ENCODE data around the gene MPND. TPM values are rescaled to one million over a fixed set of nuclear protein-coding genes. Genes with fewer than 3 reads are reported as not detected.

The MPND gene
- total RNA-seq, 2 donors from 2014 or later = 21.1 to 22.3 TPM

DNA sequence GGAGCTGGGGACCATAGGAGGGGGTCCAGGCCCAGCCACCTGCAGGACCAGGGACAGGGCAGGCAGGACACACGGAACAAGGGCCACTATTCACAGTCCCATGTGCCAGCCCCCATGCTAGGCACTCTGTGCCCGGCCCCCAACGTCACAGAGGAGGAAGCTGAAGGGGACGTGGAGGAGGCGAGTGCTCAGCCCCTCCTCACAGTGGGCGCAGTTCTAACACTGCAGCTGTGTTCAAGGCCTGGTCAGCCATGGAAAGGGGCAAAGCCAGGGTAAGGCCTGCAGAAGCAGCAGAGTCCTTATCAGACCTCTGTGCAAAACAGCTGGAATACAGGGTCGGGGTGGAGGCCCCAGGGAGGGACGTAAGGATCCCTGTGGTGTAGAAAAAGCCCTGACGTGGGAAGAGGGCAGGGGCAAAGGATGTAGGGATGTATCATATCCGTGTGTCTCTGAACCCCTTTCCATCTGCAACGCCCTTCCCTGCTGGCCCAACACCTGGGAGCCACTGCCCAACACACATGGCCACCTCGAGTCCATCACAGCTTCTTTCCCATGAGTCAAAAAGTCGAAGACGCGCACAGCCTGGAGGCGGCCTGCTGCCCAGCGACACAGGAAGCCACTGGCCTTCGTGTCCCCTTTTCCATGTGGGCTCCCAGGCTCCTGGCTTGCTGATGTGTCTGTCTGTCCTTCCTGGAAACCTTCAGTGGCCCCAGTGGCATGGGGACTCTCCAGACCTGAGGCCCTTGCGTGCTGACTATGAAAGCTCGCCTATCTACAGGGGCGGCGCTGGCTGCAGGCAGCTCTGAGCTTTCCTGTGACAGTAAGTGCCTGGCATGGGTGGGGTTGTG is 29.0 kb downstream of the MPND start:
- no peak for DNase-seq
- ATAC-seq = no peak
- intact Hi-C loops (cut with DNase I) = no loop called here

DNA sequence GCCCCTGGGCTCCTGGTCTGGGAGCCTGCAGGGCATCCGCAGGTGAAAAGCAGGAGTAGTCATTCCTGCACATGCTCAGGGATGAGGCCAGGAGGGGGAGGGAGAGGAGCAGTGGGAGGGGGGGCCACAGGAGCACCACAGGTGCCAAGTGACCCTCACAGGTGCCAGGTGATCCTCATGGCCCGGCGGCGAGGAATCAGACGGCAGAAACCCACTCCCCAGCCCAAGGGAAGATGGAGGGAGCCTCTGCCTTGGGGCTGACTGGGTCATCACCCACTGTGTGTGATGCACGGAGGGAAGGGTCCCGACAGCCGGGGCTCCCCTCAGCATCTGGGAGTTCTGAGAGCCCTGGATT is 29.6 kb downstream of the MPND start:
- ATAC-seq (no peak), DNase-seq (no peak)
- intact Hi-C loops (cut with DNase I) = no loop called here

DNA sequence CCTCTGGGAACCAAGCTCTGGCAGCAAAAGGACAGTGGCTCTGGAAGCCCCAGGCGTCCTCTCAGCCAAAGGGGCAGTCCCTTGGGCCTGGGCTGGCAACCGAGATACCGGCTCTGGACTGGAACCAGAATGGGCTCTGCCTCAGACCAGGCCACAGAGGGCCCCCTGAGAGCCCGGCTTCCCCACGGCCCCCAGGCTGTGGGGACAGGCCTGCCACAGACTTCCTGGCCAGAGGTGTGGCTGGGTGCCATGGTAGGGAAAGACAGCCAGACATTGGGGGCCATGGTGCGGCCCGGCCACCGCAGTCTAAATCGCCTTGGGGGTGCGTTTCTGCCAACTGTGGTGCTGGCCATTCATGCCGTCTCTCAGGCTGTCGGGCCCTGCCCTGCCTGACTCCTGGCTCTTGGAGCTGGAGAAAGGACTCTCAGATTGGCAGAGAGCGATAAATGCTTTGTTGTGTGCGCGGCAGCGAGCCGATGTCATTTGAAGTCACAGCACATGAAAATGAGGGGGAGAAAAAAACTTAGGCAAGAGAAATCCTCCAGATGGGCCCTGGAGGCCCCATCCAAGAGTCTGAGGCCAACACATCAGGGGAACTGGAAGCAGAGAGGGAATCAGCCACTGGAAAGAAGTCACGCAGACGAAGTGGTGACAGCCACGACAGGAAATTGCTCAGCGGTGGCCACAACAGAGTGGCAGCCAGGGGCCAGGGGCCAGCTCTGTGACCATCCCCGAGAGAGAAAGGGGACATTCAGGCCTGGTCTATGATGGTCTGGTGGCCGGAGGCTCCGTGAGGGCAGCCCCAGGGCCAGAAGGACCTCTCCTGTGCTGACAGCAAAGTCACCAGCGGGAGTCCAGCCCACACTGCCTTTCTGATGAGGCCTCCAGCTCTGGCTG is 30.5 kb downstream of the MPND start:
- intact Hi-C loops (cut with DNase I) = no loop called here
- DNase-seq (peak; percentile 65), ATAC-seq (peak; percentile 19 to 36)

DNA sequence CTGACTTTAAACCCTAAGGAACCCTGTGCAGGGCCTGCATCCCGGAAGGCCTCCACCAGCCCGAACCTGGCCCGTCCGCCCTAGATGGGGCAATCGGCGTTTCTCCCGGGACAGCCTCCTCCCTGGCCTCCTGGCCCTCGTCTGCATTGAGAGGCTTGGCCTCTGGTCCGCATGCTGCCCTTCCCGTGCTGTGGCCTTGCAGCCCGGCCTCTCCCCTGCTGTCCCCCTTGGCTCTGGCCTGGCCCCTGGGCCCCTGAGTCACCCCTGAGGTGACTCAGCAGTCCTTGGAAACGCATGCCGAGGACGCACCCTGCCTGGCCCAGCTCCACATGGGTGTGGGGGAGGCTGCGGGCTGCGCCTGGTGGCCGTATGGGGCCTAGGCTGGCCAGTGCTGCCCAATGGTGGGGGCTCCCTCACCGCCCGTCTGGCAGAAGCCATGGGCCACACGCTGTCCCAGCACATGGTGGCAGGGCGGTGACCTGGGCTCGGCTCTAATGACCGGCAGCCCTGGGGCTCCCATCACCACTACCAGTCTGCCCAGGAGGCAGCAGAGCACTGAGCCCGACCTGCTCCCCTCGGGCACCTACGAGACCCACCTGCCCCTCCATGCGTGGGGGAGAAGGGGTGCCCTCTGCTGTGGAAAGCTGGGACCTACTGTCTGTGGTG is 31.3 kb downstream of the MPND start:
- DNase-seq (peak; percentile 89), ATAC-seq (peak; percentile 58 to 78)
- intact Hi-C loops (cut with DNase I) = no loop called here

DNA sequence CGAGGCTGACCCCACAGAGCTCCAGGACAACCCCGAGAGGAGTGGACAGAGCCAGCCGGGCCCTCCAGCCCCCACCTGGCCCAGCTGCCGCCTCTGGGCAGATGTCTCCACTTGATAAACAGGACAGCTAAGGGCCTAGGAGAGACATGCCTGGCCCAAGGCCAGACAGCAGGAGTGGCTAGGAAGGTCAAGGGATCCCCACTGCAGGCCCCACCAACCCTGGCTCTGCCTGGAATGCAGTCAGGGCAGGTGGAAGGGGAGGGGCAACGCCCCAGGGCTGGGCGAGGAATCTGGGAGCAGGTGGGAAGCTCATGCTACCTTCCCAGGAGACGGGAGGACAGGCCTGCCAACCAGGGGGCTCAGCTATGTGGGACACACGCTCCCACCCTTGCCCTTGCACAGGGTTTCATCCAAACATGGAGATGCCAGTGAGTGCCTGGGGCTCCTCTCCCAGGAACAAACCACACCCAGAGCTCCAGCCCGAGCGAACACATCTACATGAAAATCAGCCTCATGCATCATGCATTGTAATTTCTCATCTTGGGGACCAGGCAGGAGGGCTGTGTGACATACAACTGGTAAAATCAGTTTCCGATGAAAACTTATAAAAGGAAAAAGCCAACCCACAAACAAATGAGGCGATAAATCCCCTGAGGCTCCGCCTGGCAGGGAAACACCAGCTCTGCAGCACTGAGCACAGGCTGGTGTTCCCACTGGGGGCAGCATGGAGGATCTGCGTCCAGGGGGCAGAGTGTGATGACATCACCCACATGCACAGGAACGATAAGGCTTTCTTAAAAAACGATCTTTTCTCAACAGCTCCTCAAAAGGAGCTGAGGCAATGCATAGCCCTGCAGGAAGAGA is 32.0 kb downstream of the MPND start:
- intact Hi-C loops (cut with DNase I) = no loop called here
- ATAC-seq (no peak), DNase-seq (no peak)

DNA sequence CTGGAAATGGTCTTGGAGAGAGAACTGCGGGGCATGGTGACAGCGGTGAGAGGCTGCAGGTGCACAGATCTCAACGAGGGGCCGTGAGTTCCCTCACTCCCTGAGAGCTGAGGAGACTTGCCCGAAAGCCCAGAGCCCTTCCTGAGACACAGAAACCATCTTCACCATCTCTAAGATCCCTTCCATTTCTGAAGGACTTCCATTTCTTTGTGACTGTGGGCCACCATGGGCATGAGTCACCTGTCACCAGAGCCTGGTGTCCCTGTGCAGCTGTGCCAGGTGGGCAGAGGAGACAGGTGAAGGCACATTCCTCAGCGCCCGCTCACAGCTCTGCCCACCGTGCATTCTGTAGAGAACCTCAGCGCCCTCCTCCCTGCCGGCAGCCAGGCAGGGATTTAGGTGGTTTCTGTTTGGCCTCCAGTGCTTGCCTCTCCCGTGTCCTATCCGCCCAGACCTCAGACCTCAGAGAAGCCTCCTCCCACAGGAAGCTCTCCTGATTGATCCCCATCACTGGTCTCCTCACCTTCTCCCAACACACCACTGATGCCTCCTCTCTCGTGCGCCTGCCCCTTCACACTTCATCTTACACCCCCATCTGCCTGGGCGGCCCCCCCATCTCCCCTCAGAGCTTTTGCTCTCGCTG is 32.8 kb downstream of the MPND start:
- intact Hi-C loops (cut with DNase I) = no loop called here
- ATAC-seq (no peak), DNase-seq (no peak)

DNA sequence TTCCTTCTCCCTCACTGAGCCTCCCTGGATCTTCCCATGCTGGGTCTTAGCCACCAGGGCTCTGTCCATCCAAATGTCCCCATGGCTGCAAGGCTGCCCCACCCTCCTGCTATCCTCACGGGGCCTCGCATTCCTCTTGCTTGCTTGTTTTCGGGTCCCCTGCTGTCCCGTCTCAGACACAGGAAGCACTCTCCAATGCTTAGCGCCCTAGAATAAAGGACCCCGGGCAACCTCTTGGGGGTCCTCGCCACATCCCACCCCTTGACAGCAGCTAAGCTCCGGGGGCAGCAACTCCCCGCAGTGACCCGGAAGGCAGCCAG is 33.3 kb downstream of the MPND start:
- ATAC-seq (no peak), DNase-seq (no peak)
- intact Hi-C loops (cut with DNase I) = no loop called here

DNA sequence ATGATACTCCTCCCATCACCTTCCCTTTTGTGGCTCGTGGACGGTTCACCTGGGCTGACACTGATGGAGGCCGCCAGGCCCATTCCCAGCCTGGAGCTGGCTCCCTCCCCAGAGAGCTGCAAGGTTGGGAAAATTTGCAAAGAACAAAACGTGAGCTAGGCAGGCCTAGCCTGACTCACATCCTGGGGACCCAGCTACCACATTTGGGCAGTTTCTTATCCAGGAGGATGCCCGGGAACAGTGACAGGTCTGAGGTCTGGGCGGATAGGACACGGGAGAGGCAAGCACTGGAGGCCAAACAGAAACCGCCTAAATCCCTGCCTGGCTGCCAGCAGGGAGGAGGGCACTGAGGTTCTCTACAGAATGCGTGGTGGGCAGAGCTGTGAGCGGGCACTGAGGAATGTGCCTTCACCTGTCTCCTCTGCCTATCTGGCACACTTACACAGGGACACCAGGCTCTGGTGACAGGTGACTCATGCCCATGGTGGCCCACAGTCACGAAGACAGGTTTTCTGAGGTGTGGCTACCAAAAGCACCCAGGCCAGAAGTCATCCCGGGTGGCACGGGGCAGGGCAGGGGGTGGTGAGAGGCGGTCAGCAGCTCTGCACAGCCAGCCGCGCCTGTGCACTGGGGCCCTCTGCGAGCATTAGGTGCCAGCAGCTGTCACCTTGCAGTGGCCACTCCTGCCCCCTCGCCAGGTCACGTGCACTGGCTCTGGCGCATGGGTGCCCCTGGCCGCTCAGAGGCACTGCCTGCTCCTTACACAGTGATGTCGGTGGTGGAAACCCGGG is 33.8 kb downstream of the MPND start:
- intact Hi-C loops (cut with DNase I) = no loop called here
- DNase-seq (no peak), ATAC-seq (peak; percentile 8 to 27)

DNA sequence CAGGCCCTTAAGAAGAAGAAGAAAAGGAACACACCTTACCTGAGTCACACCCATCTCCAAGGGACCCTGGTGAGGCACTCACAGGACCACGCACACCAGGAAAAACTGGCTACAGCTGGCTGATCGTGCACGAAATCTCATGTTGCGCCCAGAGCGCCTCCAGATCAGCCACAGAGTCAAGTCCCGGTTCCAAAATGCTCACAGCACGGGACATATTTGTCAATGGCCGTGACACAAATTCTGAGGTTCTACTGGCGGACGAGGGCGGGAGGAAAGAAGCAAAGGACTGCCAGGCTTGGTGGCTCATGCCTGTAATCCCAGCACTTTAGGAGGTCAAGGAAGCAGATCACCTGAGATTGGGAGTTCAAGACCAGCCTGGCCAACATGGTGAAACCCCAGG is 35.5 kb downstream of the MPND start:
- DNase-seq (no peak), ATAC-seq (no peak)
- intact Hi-C loops (cut with DNase I) = no loop called here

DNA sequence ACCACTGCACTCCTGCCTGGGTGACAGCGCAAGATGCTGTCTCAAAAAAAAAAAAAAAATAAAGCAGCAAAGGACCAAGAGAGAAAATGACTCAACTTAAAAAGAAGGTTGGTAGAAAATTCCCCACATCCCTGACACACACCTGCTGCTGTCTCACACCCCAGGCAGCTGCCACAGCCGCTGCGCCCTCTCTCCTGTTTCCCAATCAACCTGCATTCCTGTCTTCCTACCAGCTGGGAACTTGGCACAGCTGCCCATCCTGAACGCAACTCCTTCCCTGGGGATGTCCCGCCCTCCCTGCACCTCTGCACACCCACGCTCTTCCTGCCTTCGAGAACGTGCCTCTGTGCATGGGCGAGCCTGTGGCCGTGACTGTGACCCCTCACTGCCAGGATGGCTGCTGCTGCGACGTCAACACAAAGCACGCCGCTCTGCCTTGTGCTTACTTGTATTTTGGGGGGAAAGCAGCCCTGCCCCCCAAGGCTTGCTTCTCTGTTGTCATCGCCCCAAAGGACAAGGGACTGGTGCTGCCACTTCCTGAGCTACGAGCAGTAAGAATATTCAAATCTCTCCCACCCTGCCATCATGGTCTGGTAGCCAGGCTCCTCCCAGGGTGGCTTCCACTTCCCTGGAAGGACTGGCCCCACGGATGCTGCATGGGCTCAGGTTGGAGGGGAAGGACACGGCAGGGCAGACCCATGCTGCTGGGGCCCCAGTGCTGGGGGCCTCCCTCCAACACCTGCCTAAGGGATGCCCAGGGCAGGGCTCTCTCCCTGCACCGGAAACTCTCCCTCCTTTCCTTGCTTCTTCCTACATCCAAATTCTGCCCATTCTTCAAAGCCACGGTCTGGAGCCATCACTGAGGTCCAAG is 36.3 kb downstream of the MPND start:
- DNase-seq (peak; percentile 67), ATAC-seq (peak; percentile 20 to 46)
- intact Hi-C loops (cut with DNase I) = no loop called here

DNA sequence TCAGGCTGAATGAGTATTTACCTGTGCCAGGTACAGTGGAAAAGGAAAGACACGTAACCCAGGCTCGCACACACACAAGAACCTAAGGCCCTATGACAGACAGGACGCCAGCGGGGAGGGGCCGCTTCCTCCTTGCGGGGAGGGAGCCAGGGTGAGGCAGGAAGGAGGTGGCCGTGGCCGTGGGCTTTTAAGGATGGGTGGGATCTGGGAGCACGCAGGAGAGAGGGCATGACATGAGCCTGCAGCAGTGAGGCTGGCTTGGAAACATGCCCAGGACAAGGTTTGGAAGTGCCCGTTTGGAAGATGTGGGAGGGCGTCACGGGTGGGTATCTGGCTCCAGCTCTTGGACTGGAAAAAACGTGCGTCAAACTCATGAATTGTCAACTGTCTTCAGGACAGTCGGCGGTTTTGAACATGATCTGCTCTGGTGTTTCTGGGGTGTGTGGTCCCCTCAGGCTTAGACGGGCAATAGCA is 36.9 kb downstream of the MPND start:
- ATAC-seq (peak; percentile 8 to 39), DNase-seq (peak; percentile 72)
- intact Hi-C loops (cut with DNase I) = no loop called here

DNA sequence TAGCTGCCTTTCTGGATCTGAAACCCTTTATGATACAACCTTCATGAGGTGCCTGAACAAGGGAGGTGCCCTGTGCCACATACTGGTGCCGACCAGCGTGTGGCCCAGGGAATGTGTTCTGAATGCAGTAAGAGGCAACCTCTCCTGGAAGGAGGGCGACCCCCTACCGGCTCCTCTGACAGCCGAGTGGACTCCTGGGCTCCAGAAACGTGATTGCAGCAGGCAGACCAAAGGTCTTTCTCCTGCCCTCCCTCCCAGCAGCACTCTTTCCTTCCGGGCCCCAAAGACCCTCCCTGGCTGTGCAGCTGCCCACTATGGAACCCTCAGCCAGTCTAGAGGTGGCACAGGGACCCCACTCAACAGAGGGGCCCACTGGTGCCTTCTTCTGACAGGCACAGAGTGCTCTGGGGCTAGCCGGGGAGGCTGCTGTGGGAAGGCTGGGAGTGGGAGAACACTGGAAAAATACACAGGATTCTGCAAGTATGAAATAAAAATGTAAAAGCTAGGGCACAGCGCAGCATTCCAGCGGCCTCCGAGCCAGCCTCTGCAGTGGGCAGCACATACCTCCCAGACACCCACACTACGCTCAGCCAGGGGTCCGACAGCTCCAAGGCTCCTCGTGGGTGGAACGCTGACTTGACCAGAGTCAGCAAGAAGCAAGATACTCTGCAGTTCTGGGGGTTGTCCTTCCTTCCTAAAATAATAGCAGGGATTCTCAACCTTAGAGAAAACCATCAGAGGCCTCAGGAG is 42.1 kb downstream of the MPND start:
- no peak for ATAC-seq
- DNase-seq = no peak
- intact Hi-C loops (cut with DNase I) = no loop called here

DNA sequence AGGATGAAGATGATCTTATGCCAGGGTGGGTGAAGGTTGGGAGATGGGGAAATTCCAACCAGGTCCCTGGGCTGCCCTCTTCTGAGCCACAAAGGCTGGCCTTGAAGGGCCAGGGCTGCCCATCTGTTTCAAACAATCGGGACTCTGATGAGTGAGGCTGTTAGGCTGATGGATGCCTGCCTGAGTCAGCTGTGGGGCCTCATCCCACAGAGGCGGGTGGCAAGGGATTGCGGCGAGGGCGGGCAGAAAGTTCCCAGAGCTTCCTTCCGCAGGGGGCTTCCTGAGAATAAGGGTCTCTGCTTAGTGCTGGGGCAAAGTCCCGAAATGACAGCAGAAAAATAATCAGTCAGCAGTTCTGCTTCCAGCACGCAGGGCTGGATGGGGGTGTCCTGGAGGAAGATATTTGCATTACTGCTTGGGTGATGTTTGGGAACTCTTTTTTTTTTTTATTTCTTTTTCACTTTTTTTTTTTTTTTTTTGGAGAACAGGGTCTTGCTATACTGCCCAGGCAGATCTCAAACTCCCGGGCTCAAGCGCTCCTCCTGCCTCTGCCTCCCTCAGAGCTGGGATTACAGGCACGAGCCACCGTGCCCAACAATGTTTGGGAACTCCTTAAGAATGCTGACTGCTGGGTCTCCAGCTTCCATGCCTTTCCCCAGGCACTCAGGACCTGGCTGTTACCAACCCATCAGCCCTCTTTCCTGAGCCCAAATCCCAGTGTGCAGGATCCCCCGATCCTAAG is 42.9 kb downstream of the MPND start:
- intact Hi-C loops (cut with DNase I) = no loop called here
- DNase-seq = no peak
- no peak for ATAC-seq

DNA sequence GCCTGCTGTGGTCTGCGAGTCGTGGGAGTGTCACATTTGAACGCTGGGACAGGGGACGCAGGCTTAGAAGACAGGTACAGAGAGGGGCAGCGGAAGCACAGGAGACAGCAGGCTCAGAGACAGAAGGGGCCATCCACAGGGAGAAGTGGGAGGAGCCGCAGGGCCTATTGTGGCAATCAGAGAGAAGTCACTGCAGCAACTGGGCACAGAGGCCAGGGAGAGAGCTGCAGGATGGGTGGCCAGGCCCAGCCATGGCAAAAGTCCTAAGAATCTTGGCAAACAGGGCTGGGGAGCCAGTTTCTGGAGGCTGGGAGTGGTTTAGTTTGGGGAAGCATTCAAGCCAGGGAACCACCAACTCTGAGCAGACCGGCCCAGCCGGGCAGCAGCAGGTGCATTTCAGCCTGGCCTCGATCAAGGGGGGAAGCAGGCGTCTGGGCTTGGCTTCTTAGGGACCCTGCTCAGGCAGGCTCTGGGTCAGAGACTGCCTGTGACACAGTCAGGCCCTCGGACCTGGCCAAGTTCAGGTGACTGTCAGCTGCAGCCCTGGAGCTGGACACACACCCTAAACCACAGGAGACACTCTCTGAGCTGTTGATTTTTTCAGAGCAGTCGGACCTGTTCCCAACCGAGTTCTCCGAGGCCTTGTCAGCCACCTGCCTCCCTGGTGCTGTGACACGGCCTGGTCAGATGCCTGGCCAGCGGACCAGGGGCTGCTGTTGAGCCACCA is 45.1 kb downstream of the MPND start:
- DNase-seq (peak; percentile 28), ATAC-seq (peak; percentile 5 to 45)
- intact Hi-C loops (cut with DNase I) = no loop called here

DNA sequence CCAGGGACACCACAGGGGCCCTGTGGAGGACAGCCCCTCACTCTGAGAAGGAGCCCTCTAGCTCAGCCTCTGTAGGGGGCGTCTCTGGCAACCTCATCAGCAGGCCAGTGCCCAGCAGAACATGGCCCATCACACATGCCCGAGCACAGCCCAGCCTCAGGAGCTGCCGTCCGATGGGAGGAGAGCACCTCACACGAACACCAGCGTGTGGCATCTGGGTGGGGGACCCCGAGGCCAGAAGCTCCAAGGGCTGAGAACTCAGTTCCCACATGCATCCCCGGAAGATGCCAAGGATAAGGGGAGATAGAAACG is 45.7 kb downstream of the MPND start:
- no peak for ATAC-seq
- intact Hi-C loops (cut with DNase I) = no loop called here

More for the DNA sequence above, 45.7 kb downstream of the MPND start:
- no peak for DNase-seq

All from left cardiac atrium (tissue), 4 donors.